ENCODE measurements around the gene DYNLT5.
"Not testable (repeated sequence)": the region's sequence is repeated elsewhere in the genome, so short reads cannot be mapped to it uniquely, and the experiment has no call there.

The DYNLT5 gene

DNA sequence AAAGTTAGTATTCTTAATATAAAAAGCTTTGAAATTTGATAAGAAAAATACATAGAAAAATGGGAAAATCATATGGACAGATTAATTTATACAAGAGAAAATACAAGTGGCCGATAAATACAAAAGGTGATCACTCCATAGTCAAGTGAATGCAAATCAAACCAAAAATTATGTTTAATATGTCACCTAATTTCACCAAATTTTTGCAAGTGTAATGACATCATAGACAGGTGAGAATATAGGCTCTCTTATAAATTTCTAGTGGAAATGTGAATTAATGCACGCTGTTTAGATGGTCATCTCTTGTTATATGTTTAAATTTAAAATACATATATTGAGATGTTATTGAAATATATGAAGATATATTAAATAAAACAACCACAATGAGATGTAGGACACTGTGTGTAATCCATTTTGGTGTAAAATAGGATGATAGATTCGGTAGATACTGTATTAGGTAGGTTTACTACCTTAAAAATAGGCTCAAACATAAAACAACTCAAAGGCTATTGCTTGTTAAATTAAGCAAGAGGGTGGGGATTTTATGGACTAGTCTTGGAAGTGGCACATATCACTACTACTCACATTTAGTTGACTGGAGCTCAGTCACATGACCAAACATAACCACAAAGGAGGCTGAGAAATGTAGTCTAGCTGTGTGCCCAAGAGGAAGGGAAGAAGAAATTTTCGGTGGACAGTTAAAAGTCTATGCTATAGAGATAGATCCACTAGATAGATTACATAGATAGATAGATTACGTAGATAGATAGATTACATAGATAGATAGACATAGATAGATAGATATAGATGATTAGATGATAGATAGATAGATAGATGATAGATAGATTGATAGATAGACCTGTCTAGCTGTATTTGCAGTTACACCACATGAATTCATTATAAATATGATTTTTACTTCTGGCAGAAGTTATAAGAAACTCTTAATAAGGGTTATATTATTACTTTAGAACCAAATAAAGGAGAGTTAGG is 39.7 kb downstream of the DYNLT5 start:
- no peak for DNase-seq

DNA sequence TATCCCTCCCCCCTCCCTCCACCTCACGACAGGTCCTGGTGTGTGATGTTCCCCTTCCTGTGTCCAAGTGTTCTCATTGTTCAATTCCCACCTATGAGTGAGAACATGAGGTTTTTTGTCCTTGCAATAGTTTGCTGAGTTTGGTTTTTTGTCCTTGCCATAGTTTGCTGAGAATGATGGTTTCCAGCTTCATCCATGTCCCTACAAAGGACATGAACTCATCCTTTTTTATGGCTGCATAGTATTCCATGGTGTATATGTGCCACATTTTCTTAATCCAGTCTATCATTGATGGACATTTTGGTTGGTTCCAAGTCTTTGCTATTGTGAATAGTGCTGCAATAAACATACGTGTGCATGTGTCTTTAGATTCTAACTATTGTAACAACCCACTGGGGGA is 43.6 kb downstream of the DYNLT5 start:
- not testable (repeated sequence) for DNase-seq

- DNase-seq: no peak
Observed at GRCh38 chr1:66809245-66809644, 57.0 kb downstream of the DYNLT5 start.

DNA sequence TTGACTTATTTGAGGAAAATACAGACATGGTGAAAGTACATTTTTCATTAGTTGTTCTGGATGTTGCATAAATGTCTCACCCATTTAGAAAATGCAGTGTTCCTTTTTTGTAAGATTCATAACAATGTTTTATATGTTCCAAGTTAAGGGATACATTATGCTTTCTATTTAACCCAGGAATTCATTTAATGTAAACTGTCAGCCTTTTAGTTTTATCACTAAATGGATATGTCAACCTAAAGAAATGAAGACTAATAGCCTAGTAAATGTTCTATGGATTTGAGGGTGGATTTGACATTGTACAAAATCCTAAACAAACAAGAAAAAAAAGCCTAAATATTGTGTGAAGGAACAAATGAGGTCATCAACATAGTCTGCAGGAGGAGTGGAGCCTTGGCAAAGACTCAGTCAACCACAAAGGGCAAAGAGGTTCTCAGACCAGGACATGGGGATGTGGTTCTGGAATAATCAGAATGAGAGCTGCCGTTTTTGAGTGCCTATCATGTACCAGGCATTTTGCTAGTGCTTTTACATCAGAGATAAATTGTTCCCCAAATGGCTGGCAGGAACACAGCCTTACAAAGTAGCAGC is 57.6 kb downstream of the DYNLT5 start:
- DNase-seq: no peak

- DNase-seq: no peak
Observed at GRCh38 chr1:66824771-66825170, 72.5 kb downstream of the DYNLT5 start.
